Globus pallidus (tissue), 1 donor: ENCODE data around the gene ARHGAP28.
"Not testable (repeated sequence)": the region's sequence is repeated elsewhere in the genome, so short reads cannot be mapped to it uniquely, and the experiment has no call there.

Experiments
- DNase-seq: peaks from one replicate; pipeline ENCODE4 v3.0.0-alpha.2; 2015; ENCODE audit warnings: low spot score

The ARHGAP28 gene

GRCh38 chr18:6820314-6820713 is 90.8 kb downstream of the ARHGAP28 start:
- DNase-seq, result no peak

- no peak for DNase-seq
Measured at GRCh38 chr18:6821356-6821755, 91.8 kb downstream of the ARHGAP28 start.

GRCh38 chr18:6827161-6827560 is 97.6 kb downstream of the ARHGAP28 start:
- DNase-seq, result not testable (repeated sequence)

- not testable (repeated sequence) for DNase-seq
Measured at GRCh38 chr18:6827566-6827965, 98.0 kb downstream of the ARHGAP28 start.

GRCh38 chr18:6830916-6831315 is 101.4 kb downstream of the ARHGAP28 start:
- DNase-seq, result no peak

GRCh38 chr18:6835345-6835744 is 105.8 kb downstream of the ARHGAP28 start:
- DNase-seq, result no peak

GRCh38 chr18:6836331-6836730 is 106.8 kb downstream of the ARHGAP28 start:
- no peak for DNase-seq

- DNase-seq, result no peak
Measured at GRCh38 chr18:6837904-6838303, 108.4 kb downstream of the ARHGAP28 start.

GRCh38 chr18:6842081-6842480 is 112.6 kb downstream of the ARHGAP28 start:
- DNase-seq, result no peak

GRCh38 chr18:6843308-6843707 is 113.8 kb downstream of the ARHGAP28 start:
- no peak for DNase-seq

GRCh38 chr18:6845521-6845920 is 116.0 kb downstream of the ARHGAP28 start:
- not testable (repeated sequence) for DNase-seq

GRCh38 chr18:6850396-6850795 is 120.9 kb downstream of the ARHGAP28 start:
- DNase-seq, result no peak

- DNase-seq, result no peak
Measured at GRCh38 chr18:6851480-6851879, 122.0 kb downstream of the ARHGAP28 start.

GRCh38 chr18:6854811-6855210 is 125.3 kb downstream of the ARHGAP28 start:
- no peak for DNase-seq

- no peak for DNase-seq
Measured at GRCh38 chr18:6855767-6856166, 126.3 kb downstream of the ARHGAP28 start.

- no peak for DNase-seq
Measured at GRCh38 chr18:6857300-6857699, 127.8 kb downstream of the ARHGAP28 start.

- DNase-seq, result no peak
Measured at GRCh38 chr18:6859676-6860422, 130.3 kb downstream of the ARHGAP28 start.

GRCh38 chr18:6860804-6861448 is 131.4 kb downstream of the ARHGAP28 start:
- DNase-seq, result no peak

GRCh38 chr18:6865251-6865650 is 135.7 kb downstream of the ARHGAP28 start:
- DNase-seq, result no peak

- no peak for DNase-seq
Measured at GRCh38 chr18:6866552-6867085, 137.1 kb downstream of the ARHGAP28 start.

- no peak for DNase-seq
Measured at GRCh38 chr18:6868033-6868432, 138.5 kb downstream of the ARHGAP28 start.

- DNase-seq, result no peak
Measured at GRCh38 chr18:6871566-6871965, 142.1 kb downstream of the ARHGAP28 start.

GRCh38 chr18:6873040-6873751 is 143.7 kb downstream of the ARHGAP28 start:
- no peak for DNase-seq
